Measurements from ENCODE around the gene SPART.

The SPART gene

DNA sequence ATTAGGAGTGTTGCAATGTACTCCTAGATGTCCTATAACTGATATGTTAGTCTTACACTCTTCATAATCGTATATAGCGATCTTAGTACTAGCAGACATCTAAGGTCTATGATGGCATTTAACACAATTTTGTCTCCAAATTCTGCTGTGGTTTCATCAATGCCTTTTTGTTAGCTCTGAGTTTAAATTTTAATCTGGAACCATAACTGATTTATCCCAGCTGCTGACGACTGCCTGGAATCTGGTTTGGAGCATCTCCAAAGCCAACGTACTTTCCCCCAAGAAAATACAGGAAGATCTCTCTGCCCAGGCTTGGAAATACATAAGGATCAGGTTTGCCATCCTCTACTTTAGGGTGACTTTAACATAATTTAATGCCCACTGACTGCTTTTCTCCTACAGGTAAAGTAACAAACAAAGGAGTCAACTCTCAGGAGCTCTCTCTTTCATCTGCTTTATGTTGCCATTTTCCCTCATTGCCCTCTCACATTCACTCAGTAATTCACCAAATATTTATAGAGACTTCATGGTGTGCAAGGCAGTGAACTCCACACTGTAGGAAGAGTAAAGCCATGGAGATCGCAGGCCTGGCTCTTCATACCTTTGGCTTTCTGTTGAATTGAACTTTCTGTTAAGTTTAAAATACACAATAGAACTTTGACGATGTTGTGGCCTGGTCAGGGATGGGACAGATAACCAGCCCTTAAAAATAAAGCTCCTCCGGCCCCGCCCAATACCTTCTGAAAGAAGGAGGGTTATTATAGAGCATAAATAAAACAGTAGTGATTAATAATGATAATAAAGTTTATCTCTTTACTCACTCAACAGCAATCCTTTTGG lies 23.3 kb upstream of the SPART start:
- H3K36me3 ChIP-seq (ENCODE audit: control insufficient read depth, insufficient read depth, low read length) = no peaks in the 10 kb centered on the region
- H3K9me3 ChIP-seq (ENCODE audit: control insufficient read depth, low read length) = no peaks in the 10 kb centered on the region
- TF ChIP-seq, protein P1, sequence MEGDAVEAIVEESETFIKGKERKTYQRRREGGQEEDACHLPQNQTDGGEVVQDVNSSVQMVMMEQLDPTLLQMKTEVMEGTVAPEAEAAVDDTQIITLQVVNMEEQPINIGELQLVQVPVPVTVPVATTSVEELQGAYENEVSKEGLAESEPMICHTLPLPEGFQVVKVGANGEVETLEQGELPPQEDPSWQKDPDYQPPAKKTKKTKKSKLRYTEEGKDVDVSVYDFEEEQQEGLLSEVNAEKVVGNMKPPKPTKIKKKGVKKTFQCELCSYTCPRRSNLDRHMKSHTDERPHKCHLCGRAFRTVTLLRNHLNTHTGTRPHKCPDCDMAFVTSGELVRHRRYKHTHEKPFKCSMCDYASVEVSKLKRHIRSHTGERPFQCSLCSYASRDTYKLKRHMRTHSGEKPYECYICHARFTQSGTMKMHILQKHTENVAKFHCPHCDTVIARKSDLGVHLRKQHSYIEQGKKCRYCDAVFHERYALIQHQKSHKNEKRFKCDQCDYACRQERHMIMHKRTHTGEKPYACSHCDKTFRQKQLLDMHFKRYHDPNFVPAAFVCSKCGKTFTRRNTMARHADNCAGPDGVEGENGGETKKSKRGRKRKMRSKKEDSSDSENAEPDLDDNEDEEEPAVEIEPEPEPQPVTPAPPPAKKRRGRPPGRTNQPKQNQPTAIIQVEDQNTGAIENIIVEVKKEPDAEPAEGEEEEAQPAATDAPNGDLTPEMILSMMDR (IDR thresholded peaks at IDR 0.05) = no peak
- H3K9ac ChIP-seq = no peak overlapping the region
- H3K79me2 ChIP-seq = no peaks in the 10 kb centered on the region
- no peak overlapping the region for H3K27ac ChIP-seq
- no peak overlapping the region for H2AFZ ChIP-seq
- H3K27me3 ChIP-seq (ENCODE audit: control insufficient read depth, insufficient read depth, low read length) = no peaks in the 10 kb centered on the region
- H3K4me1 ChIP-seq = no peaks in the 10 kb centered on the region
- H3K4me2 ChIP-seq (ENCODE audit: low read length) = no peak overlapping the region
- H3K4me3 ChIP-seq (ENCODE audit: low read depth, low read length) = no peak overlapping the region

DNA sequence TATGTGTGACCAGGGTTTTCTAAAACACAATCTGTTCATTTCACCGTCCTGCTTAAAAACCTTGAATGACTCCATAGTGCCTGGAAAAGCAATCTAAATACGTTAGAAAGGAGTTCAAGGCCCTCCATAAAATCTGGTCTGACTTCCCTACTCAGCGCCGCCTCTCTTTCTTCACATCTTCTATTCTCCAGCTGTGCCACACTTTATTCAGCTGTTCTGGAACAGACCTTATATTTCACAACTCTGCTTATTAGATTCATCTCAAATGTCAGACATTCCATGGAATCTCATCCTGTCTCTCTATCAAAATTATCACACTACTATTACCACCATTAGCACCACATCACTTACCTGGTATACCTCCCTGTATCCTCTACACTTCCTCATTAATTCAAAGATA lies 19.8 kb upstream of the SPART start:
- Histone ChIP-seq H3K9me3 (ENCODE audit: control insufficient read depth, low read length) (no peaks in the 10 kb centered on the region), H3K79me2 (no peaks in the 10 kb centered on the region), H3K27ac (no peak overlapping the region), H2AFZ (no peak overlapping the region), H3K4me2 (ENCODE audit: low read length) (no peak overlapping the region), H3K4me1 (no peaks in the 10 kb centered on the region), H3K27me3 (ENCODE audit: control insufficient read depth, insufficient read depth, low read length) (no peaks in the 10 kb centered on the region), H3K9ac (no peak overlapping the region), H3K4me3 (ENCODE audit: low read depth, low read length) (no peak overlapping the region), H3K36me3 (ENCODE audit: control insufficient read depth, insufficient read depth, low read length) (no peaks in the 10 kb centered on the region)
- TF ChIP-seq, protein P1 (IDR thresholded peaks at IDR 0.05) = no peak

DNA sequence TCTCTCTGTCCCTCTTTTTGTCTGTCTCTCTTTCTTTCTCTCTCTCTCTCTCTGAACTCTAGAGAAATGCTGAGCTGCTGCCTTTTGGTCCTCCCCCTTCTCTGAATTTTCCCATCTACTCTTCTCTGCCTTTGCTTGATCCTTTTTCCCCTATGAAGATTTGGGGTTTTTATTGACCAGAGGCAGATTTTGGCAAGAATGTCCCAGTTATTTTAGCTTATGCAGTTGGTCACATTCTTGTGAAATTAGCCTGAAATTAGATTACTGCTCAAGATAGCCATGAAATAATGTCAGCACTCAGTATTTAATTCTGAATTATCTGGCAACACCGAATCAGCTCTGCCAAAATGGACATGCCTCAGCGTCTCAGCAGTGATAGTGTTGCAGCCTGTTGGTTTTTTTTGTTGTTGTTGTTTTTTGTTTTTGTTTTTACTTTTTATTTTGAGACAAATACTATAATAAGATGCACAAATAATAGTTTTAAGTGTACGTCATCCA lies 17.2 kb upstream of the SPART start:
- no peak overlapping the region for H3K4me2 ChIP-seq (ENCODE audit: low read length)
- H3K4me3 ChIP-seq (ENCODE audit: low read depth, low read length) = no peak overlapping the region
- H3K36me3 ChIP-seq (ENCODE audit: control insufficient read depth, insufficient read depth, low read length) = no peaks in the 10 kb centered on the region
- H3K27me3 ChIP-seq (ENCODE audit: control insufficient read depth, insufficient read depth, low read length) = no peaks in the 10 kb centered on the region
- no peaks in the 10 kb centered on the region for H3K9me3 ChIP-seq (ENCODE audit: control insufficient read depth, low read length)
- TF ChIP-seq, protein P1 (IDR thresholded peaks at IDR 0.05) = no peak
- H3K27ac ChIP-seq = no peak overlapping the region
- H3K9ac ChIP-seq = no peak overlapping the region
- H3K79me2 ChIP-seq = no peaks in the 10 kb centered on the region
- H3K4me1 ChIP-seq = no peaks in the 10 kb centered on the region
- no peak overlapping the region for H2AFZ ChIP-seq

DNA sequence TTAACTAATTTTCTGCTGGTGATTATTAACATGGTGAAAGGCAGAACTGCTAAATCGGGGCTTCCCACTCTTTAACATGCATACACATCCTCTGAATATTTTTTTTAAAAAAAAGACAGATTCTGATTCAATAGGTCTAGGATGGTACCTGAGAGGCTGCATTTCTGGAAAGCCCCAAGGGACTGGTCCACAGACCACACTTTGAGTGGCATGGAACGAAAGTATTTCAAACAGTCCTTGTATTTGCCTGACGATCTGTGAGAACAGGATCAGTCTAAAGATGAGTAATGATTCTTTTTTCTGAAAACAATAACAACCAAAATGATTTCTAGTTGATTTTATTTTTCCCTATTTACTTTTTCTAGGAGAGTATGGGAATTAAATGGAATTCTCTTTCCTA lies 16.7 kb upstream of the SPART start:
- Histone ChIP-seq H3K27me3 (ENCODE audit: control insufficient read depth, insufficient read depth, low read length) (no peaks in the 10 kb centered on the region), H2AFZ (no peak overlapping the region), H3K4me2 (ENCODE audit: low read length) (no peak overlapping the region), H3K4me1 (no peaks in the 10 kb centered on the region), H3K79me2 (no peaks in the 10 kb centered on the region), H3K27ac (no peak overlapping the region), H3K36me3 (ENCODE audit: control insufficient read depth, insufficient read depth, low read length) (no peaks in the 10 kb centered on the region), H3K9ac (no peak overlapping the region), H3K9me3 (ENCODE audit: control insufficient read depth, low read length) (no peaks in the 10 kb centered on the region), H3K4me3 (ENCODE audit: low read depth, low read length) (no peak overlapping the region)
- TF ChIP-seq, protein P1 (IDR thresholded peaks at IDR 0.05) = no peak

DNA sequence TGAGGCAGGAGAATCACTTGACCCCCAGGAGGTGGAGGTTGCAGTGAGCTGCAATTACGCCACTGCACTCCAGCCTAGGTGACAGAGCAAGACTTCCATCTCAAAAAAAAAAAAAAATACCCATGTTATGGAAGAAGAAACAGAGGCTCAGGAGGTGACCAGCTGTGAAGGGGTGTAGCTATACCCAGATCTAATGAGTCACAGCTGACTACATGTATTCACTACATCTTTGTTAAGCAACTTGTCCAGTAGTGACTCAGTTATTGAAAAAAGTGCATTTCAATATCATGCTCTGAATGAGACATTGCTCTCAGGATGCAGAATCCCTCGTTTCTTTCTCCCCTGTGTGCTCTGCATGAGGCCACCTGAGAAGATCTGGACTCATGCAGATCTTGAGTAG lies 16.1 kb upstream of the SPART start:
- Histone ChIP-seq H3K4me3 (ENCODE audit: low read depth, low read length) (no peak overlapping the region), H3K79me2 (no peaks in the 10 kb centered on the region), H3K27me3 (ENCODE audit: control insufficient read depth, insufficient read depth, low read length) (no peaks in the 10 kb centered on the region), H3K9ac (no peak overlapping the region), H3K27ac (no peak overlapping the region), H3K9me3 (ENCODE audit: control insufficient read depth, low read length) (no peaks in the 10 kb centered on the region), H3K36me3 (ENCODE audit: control insufficient read depth, insufficient read depth, low read length) (no peaks in the 10 kb centered on the region), H3K4me2 (ENCODE audit: low read length) (no peak overlapping the region), H2AFZ (no peak overlapping the region), H3K4me1 (no peaks in the 10 kb centered on the region)
- TF ChIP-seq, protein P1 (IDR thresholded peaks at IDR 0.05) = no peak
